HepG2 (cell line): ENCODE measurements around the gene CRISPLD2. TPM values are rescaled to one million over a fixed set of nuclear protein-coding genes. Genes with fewer than 3 reads are reported as not detected.

Source experiments
- ASH2L ChIP-seq: fragments of 300-600, 200-600 bp; sonication (generic); IDR thresholded peaks from 2 replicates; pipeline ENCODE4 v1.7.0; 2017; ENCODE audit warnings: low read depth, mild to moderate bottlenecking, moderate library complexity, mixed read lengths, low read length; ENCODE audit not compliant: insufficient read length
- CEBPG ChIP-seq: IDR thresholded peaks from 2 replicates; pipeline ENCODE4 v1.6.1; 2016
- CEBPZ ChIP-seq: IDR thresholded peaks from 2 replicates; pipeline ENCODE4 v1.6.1; 2012; ENCODE audit warnings: low read length, improper control_type of control experiment
- GMEB2 ChIP-seq: IDR thresholded peaks from 2 replicates; pipeline ENCODE4 v1.6.1; 2016; ENCODE audit warnings: missing biosample characterization, missing genetic modification reagents, low read depth
- HIVEP1 ChIP-seq: sonication (generic); formaldehyde crosslinking; IDR thresholded peaks from 2 replicates; pipeline ENCODE4 v1.4.0; 2020; ENCODE audit warnings: mild to moderate bottlenecking, missing genetic modification reagents
- HOXA3 ChIP-seq: sonication (generic); formaldehyde crosslinking; IDR thresholded peaks from 2 replicates; pipeline ENCODE4 v1.5.0; 2020; ENCODE audit warnings: missing genetic modification reagents
- HOXA7 ChIP-seq: sonication (generic); formaldehyde crosslinking; IDR thresholded peaks from 2 replicates; pipeline ENCODE4 v1.8.1; 2022; ENCODE audit warnings: mild to moderate bottlenecking, missing genetic modification reagents, moderate library complexity
- MIXL1 ChIP-seq: IDR thresholded peaks from 2 replicates; pipeline ENCODE4 v1.6.1; 2016
- RARA ChIP-seq: IDR thresholded peaks from 2 replicates; pipeline ENCODE4 v1.6.1; 2016; ENCODE audit warnings: missing genetic modification reagents, missing compliant biosample characterization
- SAP130 ChIP-seq: IDR thresholded peaks from 2 replicates; pipeline ENCODE4 v1.6.1; 2016; ENCODE audit warnings: low read depth
- SETDB1 ChIP-seq: sonication (generic); formaldehyde crosslinking; IDR thresholded peaks from 2 replicates; pipeline ENCODE4 v1.5.1; 2020; ENCODE audit warnings: missing genetic modification reagents, mild to moderate bottlenecking, borderline replicate concordance
- TCF7 ChIP-seq: sonication (generic); IDR thresholded peaks from 2 replicates; pipeline ENCODE4 v1.6.1; 2016; ENCODE audit warnings: antibody characterized with exemption, low read depth
- TP53 ChIP-seq: sonication (generic); formaldehyde crosslinking; conservative IDR thresholded peaks from 2 replicates; pipeline ENCODE4 v1.4.0; 2020; ENCODE audit warnings: missing genetic modification reagents
- ZBTB26 ChIP-seq: IDR thresholded peaks from 2 replicates; pipeline ENCODE4 v1.6.1; 2016; ENCODE audit warnings: missing compliant biosample characterization, missing genetic modification reagents, borderline replicate concordance
- ZBTB37 ChIP-seq: sonication (generic); formaldehyde crosslinking; IDR thresholded peaks from 2 replicates; pipeline ENCODE4 v1.4.0; 2020; ENCODE audit warnings: mild to moderate bottlenecking, missing genetic modification reagents
- ZNF513 ChIP-seq: sonication (generic); formaldehyde crosslinking; conservative IDR thresholded peaks from 2 replicates; pipeline ENCODE4 v1.5.0; 2020; ENCODE audit warnings: missing genetic modification reagents
- ZNF605 ChIP-seq: sonication (generic); formaldehyde crosslinking; IDR thresholded peaks from 2 replicates; pipeline ENCODE4 v1.8.0; 2022; ENCODE audit warnings: mild to moderate bottlenecking, missing genetic modification reagents
- ZNF672 ChIP-seq: sonication (generic); formaldehyde crosslinking; IDR thresholded peaks from 2 replicates; pipeline ENCODE4 v1.8.1; 2022; ENCODE audit warnings: missing genetic modification reagents
- ZNF83 ChIP-seq: sonication (generic); formaldehyde crosslinking; IDR thresholded peaks from 2 replicates; pipeline ENCODE4 v1.4.0; 2020; ENCODE audit warnings: missing genetic modification reagents, mild to moderate bottlenecking, borderline replicate concordance
- polyA plus RNA-seq, 8 experiments: library from polyadenylated mRNA; depleted of rRNA in 3 of 8; stranded (reverse) in 7 of 8; unstranded in 1 of 8; fragments of >200 nt; fragmentation: Illumina TruSeq in 4 of 8; extraction: Trizol in 4 of 8; gene quantifications; 2 replicates each; pipeline versions ENCODE4 v1.2.1 to v1.2.3, GENCODE V29; 2011 to 2016; ENCODE audit warnings: low read depth in 4 of 8, missing spikeins in 1 of 8, mixed read lengths in 1 of 8; ENCODE audit not compliant: insufficient read depth in 1 of 8
- total RNA-seq, 5 experiments: library from RNA; depleted of rRNA; stranded (reverse); fragments of >200 nt; fragmentation: Illumina TruSeq; extraction: Trizol; gene quantifications; 2 replicates each; pipeline ENCODE4 v1.2.3, GENCODE V29; 2016; ENCODE audit warnings: low read depth in 1 of 5

Gene CRISPLD2
- total and polyA plus RNA-seq, 2 of the 13 experiments (the other 11 are each of a cell fraction or from before 2014, with no cell fraction given) = 0.04 to 0.31 TPM

GRCh38 chr16:84947996-84948850 is 128.4 kb downstream of the CRISPLD2 start (continued):
- TF ChIP-seq CEBPZ = no peak
- no peak for TF ChIP-seq ZNF83 (CRISPR knock-in tag)
- TF ChIP-seq TP53 (CRISPR knock-in tag) = 0 out of 2 replicates have a peak, but pooled peaks have one; percentile 42
- no peak for TF ChIP-seq ZNF672 (CRISPR knock-in tag)
- TF ChIP-seq TCF7 = no peak
- no peak for TF ChIP-seq ZNF513 (CRISPR knock-in tag)
- TF ChIP-seq ASH2L = no peak
- TF ChIP-seq ZBTB26 (CRISPR knock-in tag) = no peak
- no peak for TF ChIP-seq GMEB2 (CRISPR knock-in tag)
- peak; percentile 62; the same call in 1 of the 2 replicates for TF ChIP-seq HIVEP1 (CRISPR knock-in tag)
- 0 out of 2 replicates have a peak, but pooled peaks have one; percentile 22 for TF ChIP-seq ZBTB37 (CRISPR knock-in tag)
- 0 out of 2 replicates have a peak, but pooled peaks have one; percentile 55 for TF ChIP-seq SETDB1 (CRISPR knock-in tag)
- TF ChIP-seq MIXL1 (CRISPR knock-in tag) = no peak
- no peak for TF ChIP-seq CEBPG (CRISPR knock-in tag)
- TF ChIP-seq HOXA3 (CRISPR knock-in tag) = peak; percentile 84
- peak; percentile 58; the same call in 1 of the 2 replicates for TF ChIP-seq SAP130 (CRISPR knock-in tag)
- TF ChIP-seq ZNF605 (CRISPR knock-in tag) = peak; percentile 66; the same call in 1 of the 2 replicates
- no peak for TF ChIP-seq HOXA7 (CRISPR knock-in tag)
- TF ChIP-seq RARA (CRISPR knock-in tag) = peak; percentile 89
